ENCODE results near the gene ITPRID1.

- no peak for TF ChIP-seq CTCF (IDR thresholded peaks at IDR 0.05 in 8 of 11, conservative IDR thresholded peaks at IDR 0.05 in 3 of 11)
- no peak for TF ChIP-seq POLR2A (IDR thresholded peaks at IDR 0.05)
- no peak for TF ChIP-seq POLR2AphosphoS5 (IDR thresholded peaks at IDR 0.05)
Observed at GRCh38 chr7:31663072-31663471, 149.2 kb downstream of the ITPRID1 start.
